GM12878 (cell line): ENCODE measurements around the gene RXYLT1. TPM values are rescaled to one million over a fixed set of nuclear protein-coding genes. Genes with fewer than 3 reads are reported as not detected.

Experiments used
- ATAC-seq: fragments of 200-7000 bp; cut with Tn5 transposase; 3 replicates; pipeline ENCODE4 v1.9.1; 2020; ENCODE audit warnings: mild to moderate bottlenecking, moderate library complexity
- BruUV-seq: library from RNA; stranded (reverse); fragments of 400-500 nt; replicated peaks from 2 replicates; lab custom pipeline; 2021; lab: Mats Ljungman, UMichigan
- CTCF ChIA-PET: fragments of 300-600 bp; sonication (Branson Sonifier 250); formaldehyde crosslinking; extraction: SDS; loops from one replicate; lab custom pipeline; 2021; ENCODE audit warnings: inconsistent platforms; lab: Yijun Ruan, JAX
- POLR2A ChIA-PET: fragments of 350-600 bp; formaldehyde crosslinking; extraction: SDS; loops from one replicate; lab custom pipeline; 2021; ENCODE audit warnings: inconsistent platforms; lab: Charles Lee
- RAD21 ChIA-PET: fragments of 300-600 bp; sonication (Branson Sonifier 250); formaldehyde crosslinking; loops from one replicate; lab custom pipeline; 2023; ENCODE audit warnings: antibody characterized with exemption; ENCODE audit not compliant: unreplicated experiment; lab: Charles Lee
- SMC1A ChIA-PET: fragments of 300-600 bp; sonication (Branson Sonifier 250); formaldehyde crosslinking; loops from one replicate; lab custom pipeline; 2023; ENCODE audit not compliant: unreplicated experiment, uncharacterized antibody; lab: Charles Lee
- DNase-seq: peaks from one replicate; pipeline ENCODE4 v3.0.0-alpha.2; 2011; ENCODE audit warnings: low read depth, low spot score
- FAIRE-seq: peaks from 3 replicates; lab custom pipeline; 2011; peaks lifted over from hg19 to GRCh38; lab: Jason Lieb, UNC
- H2AFZ ChIP-seq: 2 replicates; pipeline ENCODE4 v1.6.0; 2011; ENCODE audit warnings: low read depth, low read length, control low read depth; ENCODE audit not compliant: control insufficient read depth
- H3K27ac ChIP-seq: 2 replicates; pipeline ENCODE4 v1.5.1; 2011; ENCODE audit warnings: control low read depth; ENCODE audit not compliant: control insufficient read depth, insufficient read depth
- H3K27me3 ChIP-seq, 2 experiments: replicated peaks in 1 of 2; 2 replicates each; pipeline versions ENCODE4 v1.6.0 to v1.6.1; 2011; ENCODE audit warnings: low read length in 1 of 2; ENCODE audit not compliant: control insufficient read depth in 2 of 2, insufficient read depth in 2 of 2
- H3K36me3 ChIP-seq, 2 experiments: 2 replicates each; pipeline ENCODE4 v1.5.1; 2011; ENCODE audit warnings: low read length in 1 of 2; ENCODE audit not compliant: control insufficient read depth in 2 of 2, insufficient read depth in 2 of 2
- H3K4me1 ChIP-seq: 2 replicates; pipeline ENCODE4 v1.6.1; 2011; ENCODE audit warnings: mild to moderate bottlenecking, low read length, moderate library complexity, mixed read lengths; ENCODE audit not compliant: control insufficient read depth, insufficient read depth
- H3K4me2 ChIP-seq: 2 replicates; pipeline ENCODE4 v1.6.0; 2011; ENCODE audit warnings: control low read depth; ENCODE audit not compliant: control insufficient read depth, insufficient read depth
- H3K4me3 ChIP-seq: fragments of 200-600 bp; sonication (generic); 2 replicates; pipeline ENCODE4 v1.5.1; 2016
- H3K79me2 ChIP-seq: 2 replicates; pipeline ENCODE4 v1.6.0; 2011; ENCODE audit warnings: low read length; ENCODE audit not compliant: control insufficient read depth, insufficient read depth
- H3K9ac ChIP-seq: 2 replicates; pipeline ENCODE4 v1.8.0; 2011; ENCODE audit warnings: low read length, control low read depth, mixed read lengths; ENCODE audit not compliant: control insufficient read depth, insufficient read depth
- H3K9me3 ChIP-seq: replicated peaks from 3 replicates; pipeline ENCODE4 v1.5.1; 2011; ENCODE audit warnings: mild to moderate bottlenecking, low read length; ENCODE audit not compliant: control insufficient read depth, insufficient read depth
- H4K20me1 ChIP-seq: 2 replicates; pipeline ENCODE4 v1.6.0; 2011; ENCODE audit not compliant: control insufficient read depth, insufficient read depth
- CHD4 ChIP-seq: fragments of 200-600 bp; sonication (generic); IDR thresholded peaks from 2 replicates; pipeline ENCODE4 v1.6.1; 2016; ENCODE audit warnings: mild to moderate bottlenecking
- EZH2 ChIP-seq: IDR thresholded peaks from 2 replicates; pipeline ENCODE4 v1.6.1; 2012; ENCODE audit warnings: low read depth, mild to moderate bottlenecking, control low read depth, inconsistent platforms, low read length, borderline replicate concordance; ENCODE audit not compliant: control insufficient read depth
- HDGF ChIP-seq: fragments of 450-650 bp; IDR thresholded peaks from 2 replicates; pipeline ENCODE4 v1.6.1; 2016; ENCODE audit warnings: antibody characterized with exemption
- NFYA ChIP-seq: IDR thresholded peaks from 2 replicates; pipeline ENCODE4 v1.6.1; 2011; ENCODE audit warnings: low read depth, mild to moderate bottlenecking, low read length, improper control_type of control experiment, borderline replicate concordance
- RAD51 ChIP-seq: fragments of 450-650 bp; IDR thresholded peaks from 2 replicates; pipeline ENCODE4 v1.6.1; 2016; ENCODE audit warnings: moderate library complexity, mild to moderate bottlenecking, inconsistent platforms
- WGBS: methylation state at CpG from one replicate; pipeline ENCODE4 v1.1.6; 2016; ENCODE audit warnings: low lambda C conversion rate; ENCODE audit not compliant: insufficient replicate concordance, insufficient coverage; ENCODE audit errors: missing lambda C conversion rate; 5-methylcytosine and 5-hydroxymethylcytosine counted together
- in situ Hi-C: fragments of 300-500 bp; cut with MboI; formaldehyde crosslinking; loops from 9 replicates; pipeline ENCODE4 v1.14.3; 2018; ENCODE audit warnings: mixed read lengths
- intact Hi-C: fragments of 100-400 bp; cut with micrococcal nuclease; formaldehyde crosslinking; loops from one replicate; pipeline ENCODE4 v1.14.2; 2022; ENCODE audit not compliant: unreplicated experiment
- polyA plus RNA-seq, 11 experiments: library from polyadenylated mRNA; depleted of rRNA in 4 of 11; unstranded in 6 of 11; stranded (reverse) in 5 of 11; fragments of >200 nt; fragmentation: Nextera tagmentation in 4 of 11; fragmentation: Illumina TruSeq in 1 of 11; extraction: Ambion mirVana in 4 of 11; extraction: Trizol in 1 of 11; gene quantifications; 1 replicate in 1 of 11; 2 replicates in 10 of 11; pipeline versions ENCODE4 v1.2.1 to v1.2.3, GENCODE V29; 2011 to 2016; ENCODE audit warnings: inconsistent platforms in 2 of 11, missing spikeins in 2 of 11, low read depth in 1 of 11
- total RNA-seq, 4 experiments: library from RNA; depleted of rRNA in 3 of 4; stranded (reverse); fragments of >200 nt in 3 of 4; fragmentation: Illumina TruSeq in 1 of 4; extraction: Trizol in 1 of 4; gene quantifications; 2 replicates each; pipeline versions ENCODE4 v1.2.1 to v1.2.3, GENCODE V29; 2013 to 2021
- TF ChIP-seq, protein P1 (sequence below): fragments of 450-650 bp; IDR thresholded peaks from 2 replicates; pipeline ENCODE4 v1.6.1; 2014; ENCODE audit warnings: mild to moderate bottlenecking

Gene RXYLT1
- total and polyA plus RNA-seq, 10 of the 15 experiments (the other 5 are each of a cell fraction or from before 2014, with no cell fraction given), result 10.4 to 33.8 (median 21.5) TPM

- CTCF ChIA-PET, result interaction anchor here (0.5 to 4.7 kb wide), 4 partner anchors 11 to 169 kb away, joined by 3 to 39 read pairs (median 3); partner anchors contain the start of gene SRGAP1
- RAD21 ChIA-PET, result interaction anchor here (2.9 kb wide), 1 partner anchor 11 kb away, joined by 11 read pairs; the partner anchor contains the start of gene SRGAP1
- no peak overlapping the region for H3K27ac ChIP-seq
- H3K27me3 ChIP-seq, result no peaks in the 10 kb centered on the region
- POLR2A ChIA-PET, result no interaction called here
- no peak for DNase-seq
- H3K9ac ChIP-seq, result no peak overlapping the region
- H3K4me1 ChIP-seq, result no peaks in the 10 kb centered on the region
- ATAC-seq, result no peak
- TF ChIP-seq NFYA, result no peak
- TF ChIP-seq, protein P1, sequence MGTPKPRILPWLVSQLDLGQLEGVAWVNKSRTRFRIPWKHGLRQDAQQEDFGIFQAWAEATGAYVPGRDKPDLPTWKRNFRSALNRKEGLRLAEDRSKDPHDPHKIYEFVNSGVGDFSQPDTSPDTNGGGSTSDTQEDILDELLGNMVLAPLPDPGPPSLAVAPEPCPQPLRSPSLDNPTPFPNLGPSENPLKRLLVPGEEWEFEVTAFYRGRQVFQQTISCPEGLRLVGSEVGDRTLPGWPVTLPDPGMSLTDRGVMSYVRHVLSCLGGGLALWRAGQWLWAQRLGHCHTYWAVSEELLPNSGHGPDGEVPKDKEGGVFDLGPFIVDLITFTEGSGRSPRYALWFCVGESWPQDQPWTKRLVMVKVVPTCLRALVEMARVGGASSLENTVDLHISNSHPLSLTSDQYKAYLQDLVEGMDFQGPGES, result no peak
- no peak for TF ChIP-seq EZH2
- no peak for TF ChIP-seq CHD4
- TF ChIP-seq RAD51, result no peak
- TF ChIP-seq HDGF, result no peak
- TF ChIP-seq, all 136 proteins: peak for 0
- H3K9me3 ChIP-seq, result no peaks in the 10 kb centered on the region
- H2AFZ ChIP-seq, result no peak overlapping the region
- H3K4me3 ChIP-seq, result no peak overlapping the region
- no peak overlapping the region for H3K4me2 ChIP-seq
- H3K36me3 ChIP-seq, result no peaks in the 10 kb centered on the region
- 36% methylated on average over 3 of the region's 3 CpGs for WGBS
- no peaks in the 10 kb centered on the region for H3K79me2 ChIP-seq
- intact Hi-C loops, result no loop called here
- no peak for FAIRE-seq
- BruUV-seq, result no TSS peak
- H4K20me1 ChIP-seq, result no peaks in the 10 kb centered on the region
- SMC1A ChIA-PET, result interaction anchor here (1.0 to 2.6 kb wide), 3 partner anchors 9 to 116 kb away, joined by 3 to 10 read pairs (median 3); no protein-coding TSS in a partner anchor
- in situ Hi-C loops, result no loop called here
These were observed 75.6 kb downstream of the RXYLT1 start for GRCh38 chr12:63855299-63855698.
